ENCODE results near the gene ZNF536.

DNA sequence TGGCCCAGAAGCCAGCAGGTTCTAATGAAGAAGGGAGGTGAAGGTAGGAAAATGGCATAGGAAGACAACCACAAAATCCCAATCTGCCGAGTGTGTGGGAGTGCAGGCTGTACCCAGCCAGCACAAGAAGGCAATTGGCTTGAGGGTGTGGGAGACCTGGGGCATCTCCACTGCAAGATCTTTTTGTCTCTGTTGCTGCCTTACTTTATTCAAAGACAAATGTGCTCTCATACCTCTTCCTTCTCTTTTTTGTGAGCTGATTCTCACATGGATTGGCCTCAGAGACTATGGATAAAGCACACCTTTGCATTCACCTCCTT is 183.6 kb downstream of the ZNF536 start:
- TF ChIP-seq, protein P1, sequence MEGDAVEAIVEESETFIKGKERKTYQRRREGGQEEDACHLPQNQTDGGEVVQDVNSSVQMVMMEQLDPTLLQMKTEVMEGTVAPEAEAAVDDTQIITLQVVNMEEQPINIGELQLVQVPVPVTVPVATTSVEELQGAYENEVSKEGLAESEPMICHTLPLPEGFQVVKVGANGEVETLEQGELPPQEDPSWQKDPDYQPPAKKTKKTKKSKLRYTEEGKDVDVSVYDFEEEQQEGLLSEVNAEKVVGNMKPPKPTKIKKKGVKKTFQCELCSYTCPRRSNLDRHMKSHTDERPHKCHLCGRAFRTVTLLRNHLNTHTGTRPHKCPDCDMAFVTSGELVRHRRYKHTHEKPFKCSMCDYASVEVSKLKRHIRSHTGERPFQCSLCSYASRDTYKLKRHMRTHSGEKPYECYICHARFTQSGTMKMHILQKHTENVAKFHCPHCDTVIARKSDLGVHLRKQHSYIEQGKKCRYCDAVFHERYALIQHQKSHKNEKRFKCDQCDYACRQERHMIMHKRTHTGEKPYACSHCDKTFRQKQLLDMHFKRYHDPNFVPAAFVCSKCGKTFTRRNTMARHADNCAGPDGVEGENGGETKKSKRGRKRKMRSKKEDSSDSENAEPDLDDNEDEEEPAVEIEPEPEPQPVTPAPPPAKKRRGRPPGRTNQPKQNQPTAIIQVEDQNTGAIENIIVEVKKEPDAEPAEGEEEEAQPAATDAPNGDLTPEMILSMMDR (conservative IDR thresholded peaks at IDR 0.05): no peak
- no peak for TF ChIP-seq EZH2 (IDR thresholded peaks at IDR 0.05; ENCODE audit: low read depth)
